H1 (cell line): Measurements from ENCODE around the gene DHCR24. TPM values are rescaled to one million over a fixed set of nuclear protein-coding genes. Genes with fewer than 3 reads are reported as not detected.

Experiments
- CTCF ChIA-PET: fragments of 300-600 bp; sonication (Branson Sonifier 250); formaldehyde crosslinking; loops from one replicate; lab custom pipeline; 2021; ENCODE audit not compliant: partially characterized antibody; lab: Charles Lee
- POLR2A ChIA-PET: fragments of 300-600 bp; sonication (Branson Sonifier 250); formaldehyde crosslinking; loops from one replicate; lab custom pipeline; 2021; ENCODE audit warnings: inconsistent platforms; ENCODE audit not compliant: partially characterized antibody; lab: Charles Lee
- DNase-seq, 2 experiments: peaks; one replicate each; pipeline versions ENCODE4 v3.0.0 to v3.0.0-alpha.2; 2010 to 2022; ENCODE audit warnings: low spot score in 2 of 2, low read depth in 1 of 2, mixed read lengths in 1 of 2
- FAIRE-seq: peaks from 2 replicates; lab custom pipeline; 2011; peaks lifted over from hg19 to GRCh38; lab: Jason Lieb, UNC
- H2AFZ ChIP-seq: 2 replicates; pipeline ENCODE4 v1.8.1; 2012; ENCODE audit warnings: low read length, inconsistent platforms
- H2AK5ac ChIP-seq: 2 replicates; pipeline ENCODE4 v1.6.1; 2013; ENCODE audit warnings: low read depth, low read length
- H2BK120ac ChIP-seq: replicated peaks from 2 replicates; pipeline ENCODE3; 2013; ENCODE audit warnings: low read depth, low read length, inconsistent platforms
- H2BK12ac ChIP-seq: 2 replicates; pipeline ENCODE4 v1.6.1; 2013; ENCODE audit warnings: low read depth, low read length
- H2BK15ac ChIP-seq: 2 replicates; pipeline ENCODE4 v1.6.1; 2013; ENCODE audit warnings: low read length
- H2BK20ac ChIP-seq: 2 replicates; pipeline ENCODE4 v1.6.1; 2013; ENCODE audit warnings: low read length
- H2BK5ac ChIP-seq: 2 replicates; pipeline ENCODE4 v1.6.1; 2013; ENCODE audit warnings: low read depth, low read length
- H3K14ac ChIP-seq: 2 replicates; pipeline ENCODE4 v1.6.1; 2013; ENCODE audit warnings: inconsistent platforms; ENCODE audit not compliant: insufficient read length
- H3K18ac ChIP-seq: 2 replicates; pipeline ENCODE4 v1.6.1; 2013; ENCODE audit warnings: low read length; ENCODE audit errors: extremely low read depth
- H3K23ac ChIP-seq: 2 replicates; pipeline ENCODE4 v1.6.1; 2013; ENCODE audit warnings: inconsistent platforms; ENCODE audit not compliant: insufficient read length
- H3K23me2 ChIP-seq: 2 replicates; pipeline ENCODE4 v1.6.1; 2013; ENCODE audit warnings: low read depth, low read length
- H3K27ac ChIP-seq: 2 replicates; pipeline ENCODE4 v1.6.1; 2011; ENCODE audit warnings: low read depth, low read length, inconsistent platforms
- H3K27me3 ChIP-seq, 4 experiments: replicated peaks in 1 of 4; 1 replicate in 1 of 4; 2 replicates in 3 of 4; pipeline versions ENCODE4 v1.6.1 to v1.8.1; 2011 to 2013; ENCODE audit warnings: low read length in 3 of 4, mild to moderate bottlenecking in 3 of 4, inconsistent platforms in 2 of 4, mixed read lengths in 2 of 4, moderate library complexity in 1 of 4; ENCODE audit not compliant: control insufficient read depth in 3 of 4, insufficient read depth in 3 of 4; ENCODE audit errors: extremely low read depth in 1 of 4
- H3K36me3 ChIP-seq, 4 experiments: 2 replicates each; pipeline versions ENCODE4 v1.6.1 to v1.8.1; 2011 to 2013; ENCODE audit warnings: mild to moderate bottlenecking in 4 of 4, low read length in 3 of 4, moderate library complexity in 2 of 4, control low read depth in 1 of 4, inconsistent platforms in 1 of 4; ENCODE audit not compliant: insufficient read depth in 4 of 4, control insufficient read depth in 2 of 4
- H3K4ac ChIP-seq: replicated peaks from 2 replicates; pipeline ENCODE3; 2013; ENCODE audit warnings: low read length, low read depth, mixed read lengths, inconsistent platforms; ENCODE audit not compliant: insufficient read length
- H3K4me1 ChIP-seq, 4 experiments: replicated peaks in 1 of 4; 1 replicate in 1 of 4; 2 replicates in 3 of 4; pipeline versions ENCODE4 v1.6.1 to v1.8.1; 2011 to 2013; ENCODE audit warnings: low read length in 3 of 4, inconsistent platforms in 2 of 4, mixed read lengths in 1 of 4; ENCODE audit not compliant: insufficient read depth in 4 of 4, control insufficient read depth in 3 of 4
- H3K4me2 ChIP-seq, 2 experiments: 2 replicates each; pipeline versions ENCODE4 v1.6.1 to v1.8.1; 2011 to 2013; ENCODE audit warnings: low read depth in 2 of 2, low read length in 2 of 2, control low read depth in 1 of 2, inconsistent platforms in 1 of 2, mild to moderate bottlenecking in 1 of 2; ENCODE audit not compliant: insufficient read depth in 1 of 2
- H3K4me3 ChIP-seq, 4 experiments: fragments of 200-600, 300-600 bp in 1 of 4; sonication (generic), shearing (Covaris generic), sonication (Bioruptor Twin) in 1 of 4; 2 replicates each; pipeline versions ENCODE4 v1.5.1 to v1.8.1; 2011 to 2016; ENCODE audit warnings: low read length in 4 of 4, low read depth in 3 of 4, control low read depth in 2 of 4, inconsistent platforms in 2 of 4, mild to moderate bottlenecking in 2 of 4, mixed read lengths in 1 of 4, moderate library complexity in 1 of 4; ENCODE audit not compliant: insufficient read depth in 2 of 4; ENCODE audit errors: extremely low read depth in 1 of 4
- H3K56ac ChIP-seq: replicated peaks from 2 replicates; pipeline ENCODE3; 2013; ENCODE audit warnings: low read depth, mild to moderate bottlenecking, mixed read lengths, low read length, inconsistent platforms; ENCODE audit not compliant: insufficient read length
- H3K79me1 ChIP-seq: 2 replicates; pipeline ENCODE4 v1.6.1; 2013; ENCODE audit warnings: low read depth, low read length, control low read depth
- H3K79me2 ChIP-seq, 2 experiments: 2 replicates each; pipeline versions ENCODE4 v1.6.1 to v1.8.1; 2012 to 2013; ENCODE audit warnings: low read length in 2 of 2, mild to moderate bottlenecking in 2 of 2, inconsistent platforms in 1 of 2; ENCODE audit not compliant: insufficient read depth in 2 of 2, control insufficient read depth in 1 of 2
- H3K9ac ChIP-seq, 4 experiments: replicated peaks in 1 of 4; 1 replicate in 1 of 4; 2 replicates in 3 of 4; pipeline versions ENCODE4 v1.6.1 to v1.8.1; 2011 to 2013; ENCODE audit warnings: low read depth in 3 of 4, low read length in 3 of 4, control low read depth in 2 of 4, mild to moderate bottlenecking in 2 of 4, moderate library complexity in 2 of 4, inconsistent platforms in 1 of 4; ENCODE audit errors: extremely low read depth in 1 of 4
- H3K9me3 ChIP-seq, 2 experiments: 2 replicates each; pipeline versions ENCODE4 v1.6.1 to v1.8.1; 2012 to 2013; ENCODE audit warnings: mild to moderate bottlenecking in 2 of 2, moderate library complexity in 2 of 2, control low read depth in 1 of 2, inconsistent platforms in 1 of 2, low read depth in 1 of 2, low read length in 1 of 2, mixed read lengths in 1 of 2; ENCODE audit not compliant: insufficient read depth in 2 of 2
- H4K20me1 ChIP-seq, 2 experiments: replicated peaks in 1 of 2; 2 replicates each; pipeline versions ENCODE3 to v1.8.1; 2011 to 2013; ENCODE audit warnings: inconsistent platforms in 2 of 2, low read length in 2 of 2, mild to moderate bottlenecking in 1 of 2; ENCODE audit not compliant: insufficient read depth in 2 of 2, control insufficient read depth in 1 of 2
- H4K5ac ChIP-seq: 2 replicates; pipeline ENCODE4 v1.6.1; 2013; ENCODE audit warnings: low read length, low read depth, mixed read lengths, inconsistent platforms; ENCODE audit not compliant: insufficient read length
- H4K8ac ChIP-seq: 2 replicates; pipeline ENCODE4 v1.8.0; 2013; ENCODE audit warnings: mild to moderate bottlenecking, moderate library complexity, low read length, inconsistent platforms; ENCODE audit not compliant: insufficient read depth; ENCODE audit errors: extremely low read depth
- H4K91ac ChIP-seq: replicated peaks from 2 replicates; pipeline ENCODE3; 2013; ENCODE audit warnings: low read length, mixed read lengths, inconsistent platforms; ENCODE audit not compliant: insufficient read length
- CEBPB ChIP-seq: IDR thresholded peaks from 2 replicates; pipeline ENCODE4 v1.6.1; 2012; ENCODE audit warnings: low read depth, low read length
- EZH2 ChIP-seq: fragments of 200-600 bp; sonication (generic); IDR thresholded peaks from 2 replicates; pipeline ENCODE4 v1.7.1; 2012; ENCODE audit warnings: low read depth, mild to moderate bottlenecking, moderate library complexity, low read length, inconsistent platforms; ENCODE audit not compliant: severe bottlenecking
- GTF2F1 ChIP-seq: IDR thresholded peaks from 2 replicates; pipeline ENCODE4 v1.6.1; 2012; ENCODE audit warnings: low read depth, low read length, improper control_type of control experiment, borderline replicate concordance
- MAFK ChIP-seq: IDR thresholded peaks from 2 replicates; pipeline ENCODE4 v1.6.1; 2012; ENCODE audit warnings: low read depth, mild to moderate bottlenecking, improper control_type of control experiment, low read length
- RAD21 ChIP-seq, 2 experiments: IDR thresholded peaks in 1 of 2; conservative IDR thresholded peaks in 1 of 2; 2 replicates each; pipeline ENCODE4 v1.6.1; 2011; ENCODE audit warnings: low read depth in 2 of 2, low read length in 2 of 2, improper control_type of control experiment in 1 of 2, inconsistent platforms in 1 of 2, mild to moderate bottlenecking in 1 of 2, moderate library complexity in 1 of 2
- RXRA ChIP-seq: IDR thresholded peaks from 2 replicates; pipeline ENCODE4 v1.6.1; 2011; ENCODE audit warnings: low read depth, mild to moderate bottlenecking, low read length, moderate library complexity; ENCODE audit not compliant: insufficient read depth
- SIN3A ChIP-seq, 2 experiments: IDR thresholded peaks in 1 of 2; conservative IDR thresholded peaks in 1 of 2; 2 replicates each; pipeline ENCODE4 v1.6.1; 2011 to 2012; ENCODE audit warnings: low read length in 2 of 2, improper control_type of control experiment in 1 of 2, low read depth in 1 of 2, mild to moderate bottlenecking in 1 of 2
- SP4 ChIP-seq: IDR thresholded peaks from 2 replicates; pipeline ENCODE4 v1.6.1; 2012; ENCODE audit warnings: low read length, inconsistent platforms
- TAF1 ChIP-seq: IDR thresholded peaks from 2 replicates; pipeline ENCODE4 v1.6.1; 2011; ENCODE audit warnings: mild to moderate bottlenecking, low read depth, low read length
- WGBS, 2 experiments: shearing (Covaris generic) in 1 of 2; methylation state at CpG; one replicate each; pipeline versions ENCODE4 v1.1.6 to v1.1.7; 2013 to 2015; ENCODE audit warnings: low lambda C conversion rate in 2 of 2, mixed read lengths in 2 of 2, inconsistent platforms in 1 of 2, low coverage in 1 of 2, missing lambda C conversion rate in 1 of 2; ENCODE audit not compliant: insufficient replicate concordance in 2 of 2, insufficient coverage in 1 of 2, insufficient read length in 1 of 2; ENCODE audit errors: extremely low coverage in 1 of 2, missing lambda C conversion rate in 1 of 2; 5-methylcytosine and 5-hydroxymethylcytosine counted together
- polyA plus RNA-seq, 7 experiments: library from polyadenylated mRNA; depleted of rRNA in 3 of 7; stranded (reverse) in 5 of 7; unstranded in 2 of 7; fragments of >200 nt in 5 of 7; fragments of 200-250 nt in 2 of 7; gene quantifications; 1 replicate in 5 of 7; 2 replicates in 1 of 7; 4 replicates in 1 of 7; pipeline versions ENCODE4 v1.2.1 to v1.2.3, GENCODE V29; 2011 to 2013; ENCODE audit warnings: missing spikeins in 2 of 7, mixed read lengths in 2 of 7
- total RNA-seq: library from RNA; stranded (reverse); fragmentation: NEBNext Ultra II Directional; extraction: Animal tissue kit (Norgen Biotek cat#: 25700); gene quantifications from 2 replicates; pipeline ENCODE4 v1.2.1, GENCODE V29; 2021
- TF ChIP-seq, protein P1 (sequence below): IDR thresholded peaks from 2 replicates; pipeline ENCODE4 v1.6.1; 2011; ENCODE audit warnings: low read length, improper control_type of control experiment
- TF ChIP-seq, protein P2 (sequence below): IDR thresholded peaks from 2 replicates; pipeline ENCODE4 v1.6.1; 2012; ENCODE audit warnings: inconsistent platforms

The DHCR24 gene
- total and polyA plus RNA-seq, 2 of the 8 experiments (the other 6 are each of a cell fraction or from before 2014, with no cell fraction given) = 370 to 419 TPM

DNA sequence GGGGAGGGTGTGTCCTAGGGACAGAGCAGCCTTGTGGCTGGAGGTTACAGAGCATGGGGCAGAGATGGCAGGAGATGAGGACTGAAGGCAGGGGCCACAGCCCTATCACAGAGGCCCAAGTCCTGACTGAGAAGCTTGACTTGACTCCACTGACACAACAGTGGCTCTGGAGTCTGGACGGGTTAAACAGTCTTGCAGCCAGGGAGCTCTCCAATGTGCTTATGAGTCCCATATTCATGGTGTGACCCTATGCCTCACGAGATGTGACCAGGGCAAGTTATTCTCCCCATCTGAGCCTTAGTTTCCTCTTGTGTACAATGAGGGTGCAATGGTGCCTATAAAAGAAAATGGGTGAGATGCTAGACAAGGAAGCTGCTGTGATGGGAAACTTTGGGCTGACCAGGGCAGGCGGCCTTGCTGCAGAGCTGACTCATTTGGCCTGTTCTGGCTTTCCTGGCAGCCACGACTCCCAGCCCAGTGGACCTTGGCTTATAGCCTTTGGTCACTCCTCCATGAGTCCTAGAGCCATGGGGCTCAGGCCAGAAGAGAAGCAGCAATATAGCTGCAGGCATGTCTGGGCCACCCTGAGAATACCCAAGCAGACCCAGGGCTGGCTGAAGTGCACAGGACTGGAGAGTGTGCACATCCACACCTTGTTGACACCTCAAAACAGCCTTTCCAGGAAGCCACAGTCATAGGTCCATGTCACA lies 83.1 kb downstream of the DHCR24 start:
- Histone ChIP-seq H3K56ac (no peak overlapping the region), H4K8ac (no peak overlapping the region), H3K9me3 (no peaks in the 10 kb centered on the region), H3K27me3 (peaks cover 5 to 23% (median 16%) of the 10 kb centered on the region in 4 experiments; a peak in 6 of 7 replicates), H2BK120ac (no peak overlapping the region), H3K4ac (no peak overlapping the region), H3K79me2 (no peaks in the 10 kb centered on the region), H4K20me1 (no peaks in the 10 kb centered on the region), H3K79me1 (no peaks in the 10 kb centered on the region), H2AK5ac (no peak overlapping the region), H3K4me3 (no peak overlapping the region), H3K4me2 (no peak overlapping the region), H4K5ac (no peak overlapping the region), H3K27ac (no peak overlapping the region), H3K18ac (no peak overlapping the region), H2AFZ (no peak overlapping the region), H3K23me2 (peaks cover 3% of the 10 kb centered on the region; the same call in 1 of the 2 replicates), H2BK5ac (no peak overlapping the region), H2BK15ac (no peak overlapping the region), H3K14ac (no peak overlapping the region), H3K9ac (no peak overlapping the region), H2BK20ac (no peak overlapping the region), H2BK12ac (no peak overlapping the region), H3K23ac (no peak overlapping the region), H3K36me3 (no peaks in the 10 kb centered on the region), H3K4me1 (peaks cover 0 to 8% (median under 1%) of the 10 kb centered on the region in 4 experiments; a peak in 3 of 7 replicates), H4K91ac (no peak overlapping the region)
- ChIA-PET POLR2A (no interaction called here), CTCF (interaction anchor here (0.9 to 5.4 kb wide), 5 partner anchors 9 to 540 kb away, joined by 3 to 80 read pairs (median 3); no protein-coding TSS in a partner anchor)
- 79% methylated on average over 4 of the region's 4 CpGs; no CpG with 5 or more reads in 1 of the 2 experiments for WGBS, 2 experiments
- no peak for FAIRE-seq
- DNase-seq = no peak
- TF ChIP-seq RXRA (no peak), TAF1 (no peak), SIN3A (conservative IDR thresholded peaks at IDR 0.05 in 1 of 2, IDR thresholded peaks at IDR 0.05 in 1 of 2; ENCODE audit: low read depth in 1 of 2, low read length in 2 of 2) (no peak), MAFK (no peak), SP4 (no peak), RAD21 (IDR thresholded peaks at IDR 0.05 in 1 of 2, conservative IDR thresholded peaks at IDR 0.05 in 1 of 2; ENCODE audit: low read depth in 2 of 2, low read length in 2 of 2) (no peak), GTF2F1 (no peak), EZH2 (no peak), CEBPB (no peak)
- TF ChIP-seq, protein P1, sequence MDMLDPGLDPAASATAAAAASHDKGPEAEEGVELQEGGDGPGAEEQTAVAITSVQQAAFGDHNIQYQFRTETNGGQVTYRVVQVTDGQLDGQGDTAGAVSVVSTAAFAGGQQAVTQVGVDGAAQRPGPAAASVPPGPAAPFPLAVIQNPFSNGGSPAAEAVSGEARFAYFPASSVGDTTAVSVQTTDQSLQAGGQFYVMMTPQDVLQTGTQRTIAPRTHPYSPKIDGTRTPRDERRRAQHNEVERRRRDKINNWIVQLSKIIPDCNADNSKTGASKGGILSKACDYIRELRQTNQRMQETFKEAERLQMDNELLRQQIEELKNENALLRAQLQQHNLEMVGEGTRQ = no peak
- TF ChIP-seq, protein P2, sequence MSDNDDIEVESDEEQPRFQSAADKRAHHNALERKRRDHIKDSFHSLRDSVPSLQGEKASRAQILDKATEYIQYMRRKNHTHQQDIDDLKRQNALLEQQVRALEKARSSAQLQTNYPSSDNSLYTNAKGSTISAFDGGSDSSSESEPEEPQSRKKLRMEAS = no peak
